ENCODE results near the gene CD58.
A peak's percentile ranks its signal among the peaks of the same experiment; 100 is the strongest.

Gene CD58

GRCh38 chr1:116540088-116540487 lies 30.7 kb downstream of the CD58 start:
- DNase-seq (ENCODE audit: low spot score), result no peak

GRCh38 chr1:116538544-116538943 lies 32.3 kb downstream of the CD58 start:
- peak; percentile 22 for DNase-seq (ENCODE audit: low spot score)

GRCh38 chr1:116537898-116538297 lies 32.9 kb downstream of the CD58 start:
- no peak for DNase-seq (ENCODE audit: low spot score)

GRCh38 chr1:116537040-116537831 lies 33.6 kb downstream of the CD58 start:
- DNase-seq (ENCODE audit: low spot score), result peak; percentile 18

GRCh38 chr1:116534014-116534739 lies 36.6 kb downstream of the CD58 start:
- no peak for DNase-seq (ENCODE audit: low spot score)

- no peak for DNase-seq (ENCODE audit: low spot score)
Observed at GRCh38 chr1:116533429-116533820, 37.4 kb downstream of the CD58 start.

- DNase-seq (ENCODE audit: low spot score), result no peak
Observed at GRCh38 chr1:116532671-116533428, 38.0 kb downstream of the CD58 start.

- no peak for DNase-seq (ENCODE audit: low spot score)
Observed at GRCh38 chr1:116531917-116532316, 38.9 kb downstream of the CD58 start.

- DNase-seq (ENCODE audit: low spot score), result no peak
Observed at GRCh38 chr1:116529681-116530080, 41.1 kb downstream of the CD58 start.

GRCh38 chr1:116529199-116529631 lies 41.6 kb downstream of the CD58 start:
- DNase-seq (ENCODE audit: low spot score), result peak; percentile 42

- no peak for DNase-seq (ENCODE audit: low spot score)
Observed at GRCh38 chr1:116528329-116529083, 42.3 kb downstream of the CD58 start.

GRCh38 chr1:116525440-116525839 lies 45.4 kb downstream of the CD58 start:
- DNase-seq (ENCODE audit: low spot score), result no peak

- DNase-seq (ENCODE audit: low spot score), result peak; percentile 51
Observed at GRCh38 chr1:116521186-116521585, 49.6 kb downstream of the CD58 start.

- DNase-seq (ENCODE audit: low spot score), result no peak
Observed at GRCh38 chr1:116518400-116518799, 52.4 kb downstream of the CD58 start.

GRCh38 chr1:116516631-116517030 lies 54.2 kb downstream of the CD58 start:
- DNase-seq (ENCODE audit: low spot score), result no peak

GRCh38 chr1:116515702-116516101 lies 55.1 kb downstream of the CD58 start:
- DNase-seq (ENCODE audit: low spot score), result no peak

- DNase-seq (ENCODE audit: low spot score), result no peak
Observed at GRCh38 chr1:116514708-116515525, 55.9 kb downstream of the CD58 start.

GRCh38 chr1:116513956-116514355 lies 56.9 kb downstream of the CD58 start:
- no peak for DNase-seq (ENCODE audit: low spot score)

- DNase-seq (ENCODE audit: low spot score), result no peak
Observed at GRCh38 chr1:116511459-116512019, 59.3 kb downstream of the CD58 start.

GRCh38 chr1:116510361-116510760 lies 60.5 kb downstream of the CD58 start:
- DNase-seq (ENCODE audit: low spot score), result no peak

Measured in AG20443 (cell line).